ENCODE measurements around the gene PRKCQ. TPM values are rescaled to one million over a fixed set of nuclear protein-coding genes. Genes with fewer than 3 reads are reported as not detected.

PRKCQ gene
- total and polyA plus RNA-seq, 7 donors = 6.6 to 76.3 (median 33.8) TPM

DNA sequence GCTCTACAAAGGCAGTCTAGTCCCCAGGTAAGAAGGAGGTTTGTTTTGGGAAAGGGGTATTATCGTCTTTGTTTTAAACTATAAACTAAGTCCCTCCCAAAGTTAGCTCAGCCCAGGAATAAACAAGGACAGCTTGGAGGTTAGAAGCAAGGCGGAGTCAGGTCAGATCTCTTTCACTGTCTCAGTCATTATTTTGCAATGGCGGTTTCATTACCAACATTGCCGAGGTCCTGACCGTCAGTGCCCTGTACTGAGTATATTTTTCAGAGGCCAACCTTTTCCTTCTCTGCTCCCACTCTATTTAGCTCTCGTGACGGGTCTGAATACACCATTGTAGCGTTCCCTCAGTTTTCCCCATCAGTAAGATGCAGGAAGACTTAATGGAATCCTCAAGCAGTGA is 184.5 kb downstream of the PRKCQ start:
- Histone ChIP-seq H3K4me1 (peaks cover 5% of the 10 kb centered on the region), H3K36me3 (ENCODE audit: insufficient read depth in 1 of 2, low read depth in 1 of 2) (peaks cover 0 to 8% of the 10 kb centered on the region in 2 donors), H3K27ac (no peak overlapping the region), H3K27me3 (ENCODE audit: insufficient read depth in 3 of 3, low read length in 2 of 3) (no peaks in the 10 kb centered on the region), H3K9me3 (peaks cover 1% of the 10 kb centered on the region), H3K4me3 (no peak overlapping the region)
- TF ChIP-seq, protein P1, sequence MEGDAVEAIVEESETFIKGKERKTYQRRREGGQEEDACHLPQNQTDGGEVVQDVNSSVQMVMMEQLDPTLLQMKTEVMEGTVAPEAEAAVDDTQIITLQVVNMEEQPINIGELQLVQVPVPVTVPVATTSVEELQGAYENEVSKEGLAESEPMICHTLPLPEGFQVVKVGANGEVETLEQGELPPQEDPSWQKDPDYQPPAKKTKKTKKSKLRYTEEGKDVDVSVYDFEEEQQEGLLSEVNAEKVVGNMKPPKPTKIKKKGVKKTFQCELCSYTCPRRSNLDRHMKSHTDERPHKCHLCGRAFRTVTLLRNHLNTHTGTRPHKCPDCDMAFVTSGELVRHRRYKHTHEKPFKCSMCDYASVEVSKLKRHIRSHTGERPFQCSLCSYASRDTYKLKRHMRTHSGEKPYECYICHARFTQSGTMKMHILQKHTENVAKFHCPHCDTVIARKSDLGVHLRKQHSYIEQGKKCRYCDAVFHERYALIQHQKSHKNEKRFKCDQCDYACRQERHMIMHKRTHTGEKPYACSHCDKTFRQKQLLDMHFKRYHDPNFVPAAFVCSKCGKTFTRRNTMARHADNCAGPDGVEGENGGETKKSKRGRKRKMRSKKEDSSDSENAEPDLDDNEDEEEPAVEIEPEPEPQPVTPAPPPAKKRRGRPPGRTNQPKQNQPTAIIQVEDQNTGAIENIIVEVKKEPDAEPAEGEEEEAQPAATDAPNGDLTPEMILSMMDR (IDR thresholded peaks at IDR 0.05) = no peak
- no peak for DNase-seq
- WGBS, 3 donors = 86 to 93% (median 93%) methylated on average over 8 of the region's 8 CpGs
- no peak for ATAC-seq
- intact Hi-C loops (cut with DNase I) = no loop called here

DNA sequence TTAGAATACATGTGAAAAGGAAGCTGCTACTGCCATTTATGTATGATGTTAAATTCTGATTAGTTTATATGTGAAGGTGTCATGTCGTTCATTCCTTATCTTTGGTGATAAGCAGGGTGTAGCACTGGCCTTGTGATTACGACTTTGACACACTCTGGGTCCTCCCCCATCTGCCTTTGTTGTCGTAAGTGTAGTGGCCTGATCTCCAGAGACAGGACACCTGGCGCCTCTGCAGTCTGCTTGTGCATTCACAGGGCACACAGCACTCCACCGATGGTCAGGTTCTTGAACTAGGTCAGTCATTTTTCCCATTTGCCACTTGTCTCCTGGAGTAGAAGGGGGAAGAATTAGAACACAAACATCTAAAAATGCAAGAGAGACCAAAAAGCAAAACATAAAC is 186.0 kb downstream of the PRKCQ start:
- intact Hi-C loops (cut with DNase I) = no loop called here
- H3K36me3 ChIP-seq (ENCODE audit: insufficient read depth in 1 of 2, low read depth in 1 of 2) = peaks cover 0 to 8% of the 10 kb centered on the region in 2 donors
- H3K4me3 ChIP-seq = no peak overlapping the region
- H3K27ac ChIP-seq = no peak overlapping the region
- ATAC-seq (no peak), DNase-seq (no peak)
- H3K9me3 ChIP-seq = peaks cover 11% of the 10 kb centered on the region
- 59 to 62% (median 62%) methylated on average over 5 of the region's 5 CpGs for WGBS, 3 donors
- TF ChIP-seq, protein P1 (IDR thresholded peaks at IDR 0.05) = no peak
- H3K27me3 ChIP-seq (ENCODE audit: insufficient read depth in 3 of 3, low read length in 2 of 3) = no peaks in the 10 kb centered on the region
- no peaks in the 10 kb centered on the region for H3K4me1 ChIP-seq

DNA sequence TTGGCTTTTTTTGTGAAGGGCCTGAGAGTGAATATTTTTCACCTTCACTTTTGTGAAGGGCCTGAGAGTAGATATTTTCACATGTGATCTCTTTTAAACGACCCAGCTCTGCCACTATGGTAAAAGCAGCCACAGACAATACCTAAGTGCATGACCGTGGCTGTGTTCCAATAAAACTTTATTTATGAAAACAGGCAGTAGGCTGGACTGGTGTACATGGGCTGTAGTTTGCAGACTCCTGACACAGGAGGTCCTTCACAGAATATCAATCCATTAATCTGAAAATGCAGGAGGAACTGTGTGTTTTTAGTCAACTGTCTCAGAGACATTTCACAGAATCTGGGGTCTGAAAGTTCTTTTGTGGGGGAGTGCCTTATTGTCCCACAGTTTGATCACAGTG is 186.9 kb downstream of the PRKCQ start:
- Histone ChIP-seq H3K9me3 (peaks cover 11% of the 10 kb centered on the region), H3K36me3 (ENCODE audit: insufficient read depth in 1 of 2, low read depth in 1 of 2) (peaks cover 0 to 8% of the 10 kb centered on the region in 2 donors), H3K4me3 (no peak overlapping the region), H3K27ac (no peak overlapping the region), H3K27me3 (ENCODE audit: insufficient read depth in 3 of 3, low read length in 2 of 3) (no peaks in the 10 kb centered on the region), H3K4me1 (no peaks in the 10 kb centered on the region)
- TF ChIP-seq, protein P1 (IDR thresholded peaks at IDR 0.05) = no peak
- WGBS, 3 donors = 71 to 88% (median 81%) methylated on average over 2 of the region's 2 CpGs
- DNase-seq (no peak), ATAC-seq (no peak)
- intact Hi-C loops (cut with DNase I) = no loop called here

DNA sequence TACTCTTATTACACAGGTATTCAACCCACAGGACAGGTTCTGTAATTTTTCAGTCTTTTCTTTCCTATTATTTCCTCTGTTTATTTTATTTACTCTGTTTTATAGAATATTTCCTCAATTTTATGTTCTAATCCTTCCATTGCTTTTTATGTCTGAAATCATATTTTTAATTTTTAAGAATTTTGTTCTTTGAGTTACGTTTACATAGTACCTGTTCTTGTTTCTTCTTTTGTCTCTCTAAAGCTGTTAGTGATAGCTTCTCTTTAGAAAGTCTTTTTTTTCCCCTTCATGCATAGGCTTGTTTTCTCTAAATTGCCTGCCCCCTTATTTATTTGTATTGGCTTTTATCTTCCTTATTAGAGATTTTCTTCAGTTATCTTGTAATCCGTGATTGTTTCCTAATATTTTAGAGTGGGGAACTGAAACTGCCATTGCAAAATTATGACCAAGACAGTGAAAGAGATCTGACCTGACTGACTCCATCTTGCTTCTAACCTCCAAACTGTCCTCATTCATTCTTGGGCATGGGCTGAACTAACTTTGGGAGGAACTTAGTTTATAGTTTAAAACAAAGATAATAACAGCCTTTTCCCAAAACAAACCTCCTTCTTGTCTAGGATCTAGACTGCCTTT is 189.7 kb downstream of the PRKCQ start:
- 90 to 97% (median 93%) methylated on average over 2 of the region's 2 CpGs for WGBS, 3 donors
- ATAC-seq (no peak), DNase-seq (no peak)
- Histone ChIP-seq H3K4me1 (no peaks in the 10 kb centered on the region), H3K4me3 (no peak overlapping the region), H3K9me3 (peaks cover 11% of the 10 kb centered on the region), H3K27ac (no peak overlapping the region), H3K27me3 (ENCODE audit: insufficient read depth in 3 of 3, low read length in 2 of 3) (no peaks in the 10 kb centered on the region), H3K36me3 (ENCODE audit: insufficient read depth in 1 of 2, low read depth in 1 of 2) (peaks cover 0 to 8% of the 10 kb centered on the region in 2 donors)
- intact Hi-C loops (cut with DNase I) = no loop called here
- TF ChIP-seq, protein P1 (IDR thresholded peaks at IDR 0.05) = no peak
